DLD1 (cell line): ENCODE data around the gene WDR11.

ENCODE experiments used
- in situ Hi-C: cut with HindIII; loops from 2 replicates; pipeline ENCODE4 v1.10.0; 2017; ENCODE audit warnings: low sequenced_read_pairs

WDR11 gene

GRCh38 chr10:120942806-120943413, 91.7 kb downstream of the WDR11 start:
- in situ Hi-C loops, result no loop called here

- in situ Hi-C loops, result no loop called here
Measured at GRCh38 chr10:120943542-120943941, 92.4 kb downstream of the WDR11 start.

- in situ Hi-C loops, result loop anchor here (5.0 kb wide), 2 partner anchors 53 to 318 kb away; no protein-coding TSS in a partner anchor
Measured at GRCh38 chr10:120944586-120945125, 93.5 kb downstream of the WDR11 start.

GRCh38 chr10:120945182-120945581, 94.0 kb downstream of the WDR11 start:
- in situ Hi-C loops, result loop anchor here (5.0 kb wide), 2 partner anchors 52 to 317 kb away; no protein-coding TSS in a partner anchor

GRCh38 chr10:120945801-120946302, 94.7 kb downstream of the WDR11 start:
- in situ Hi-C loops, result loop anchor here (5.0 kb wide), 2 partner anchors 51 to 316 kb away; no protein-coding TSS in a partner anchor

GRCh38 chr10:120946497-120946896, 95.3 kb downstream of the WDR11 start:
- in situ Hi-C loops, result loop anchor here (5.0 kb wide), 2 partner anchors 51 to 316 kb away; no protein-coding TSS in a partner anchor

- in situ Hi-C loops, result loop anchor here (5.0 kb wide), 2 partner anchors 48 to 313 kb away; no protein-coding TSS in a partner anchor
Measured at GRCh38 chr10:120948889-120949608, 97.9 kb downstream of the WDR11 start.

GRCh38 chr10:120949609-120950031, 98.5 kb downstream of the WDR11 start:
- in situ Hi-C loops, result loop anchor here (5.0 kb wide), 2 partner anchors 48 to 313 kb away; no protein-coding TSS in a partner anchor

GRCh38 chr10:120950051-120950561, 98.9 kb downstream of the WDR11 start:
- in situ Hi-C loops, result no loop called here

GRCh38 chr10:120951288-120951687, 100.1 kb downstream of the WDR11 start:
- in situ Hi-C loops, result no loop called here

- in situ Hi-C loops, result no loop called here
Measured at GRCh38 chr10:120953897-120954296, 102.7 kb downstream of the WDR11 start.
